Measurements from ENCODE around the gene NAGLU. TPM values are rescaled to one million over a fixed set of nuclear protein-coding genes. Genes with fewer than 3 reads are reported as not detected.

NAGLU gene
- total and polyA plus RNA-seq, 2 of the 13 experiments (the other 11 are each of a cell fraction or from before 2014, with no cell fraction given), result 28.2 to 40.1 TPM

DNA sequence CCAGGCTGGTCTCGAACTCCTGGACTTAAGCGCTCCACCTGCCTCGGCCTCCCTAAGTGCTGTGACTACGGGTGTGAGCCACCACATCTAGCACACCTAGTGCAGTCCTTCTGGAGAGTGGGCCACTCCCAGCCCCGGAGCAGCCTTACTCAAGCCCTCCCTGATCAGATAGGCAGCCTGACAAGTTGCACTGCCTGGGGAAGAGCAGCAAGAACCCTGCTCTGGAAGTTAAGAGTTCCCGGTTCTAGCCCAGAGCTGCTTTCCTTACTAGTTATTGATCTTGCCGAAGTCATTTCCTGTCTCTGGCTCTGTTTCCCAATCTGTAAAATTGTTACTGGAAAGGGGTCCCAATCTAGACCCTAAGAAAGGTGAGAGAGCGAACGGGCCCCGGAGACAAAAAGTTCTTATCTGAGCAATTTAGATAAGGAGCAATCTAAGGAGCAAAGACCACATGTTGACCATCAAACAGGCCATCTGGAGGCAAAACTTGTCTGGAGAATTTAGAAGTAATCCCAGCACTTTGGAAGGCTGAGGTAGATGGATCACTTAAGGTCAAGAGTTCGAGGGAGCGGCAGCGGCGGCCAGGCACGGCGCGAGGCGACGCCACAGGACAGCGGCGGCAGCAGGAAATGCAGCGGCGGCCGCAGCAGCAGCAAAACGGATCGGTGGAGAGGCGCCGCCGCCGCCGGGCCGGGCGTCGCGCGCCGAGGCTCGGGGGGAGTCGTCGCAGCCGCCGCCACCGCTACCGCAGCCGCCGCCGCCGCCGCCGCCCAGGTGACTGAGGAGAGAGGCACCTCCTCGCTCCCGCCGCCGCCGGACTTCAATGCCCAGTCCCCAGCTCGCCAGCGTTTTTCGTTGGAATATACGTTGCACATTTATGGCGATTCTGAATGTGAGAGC lies 4.3 kb upstream of the NAGLU start (continued):
- TF ChIP-seq, protein P1, sequence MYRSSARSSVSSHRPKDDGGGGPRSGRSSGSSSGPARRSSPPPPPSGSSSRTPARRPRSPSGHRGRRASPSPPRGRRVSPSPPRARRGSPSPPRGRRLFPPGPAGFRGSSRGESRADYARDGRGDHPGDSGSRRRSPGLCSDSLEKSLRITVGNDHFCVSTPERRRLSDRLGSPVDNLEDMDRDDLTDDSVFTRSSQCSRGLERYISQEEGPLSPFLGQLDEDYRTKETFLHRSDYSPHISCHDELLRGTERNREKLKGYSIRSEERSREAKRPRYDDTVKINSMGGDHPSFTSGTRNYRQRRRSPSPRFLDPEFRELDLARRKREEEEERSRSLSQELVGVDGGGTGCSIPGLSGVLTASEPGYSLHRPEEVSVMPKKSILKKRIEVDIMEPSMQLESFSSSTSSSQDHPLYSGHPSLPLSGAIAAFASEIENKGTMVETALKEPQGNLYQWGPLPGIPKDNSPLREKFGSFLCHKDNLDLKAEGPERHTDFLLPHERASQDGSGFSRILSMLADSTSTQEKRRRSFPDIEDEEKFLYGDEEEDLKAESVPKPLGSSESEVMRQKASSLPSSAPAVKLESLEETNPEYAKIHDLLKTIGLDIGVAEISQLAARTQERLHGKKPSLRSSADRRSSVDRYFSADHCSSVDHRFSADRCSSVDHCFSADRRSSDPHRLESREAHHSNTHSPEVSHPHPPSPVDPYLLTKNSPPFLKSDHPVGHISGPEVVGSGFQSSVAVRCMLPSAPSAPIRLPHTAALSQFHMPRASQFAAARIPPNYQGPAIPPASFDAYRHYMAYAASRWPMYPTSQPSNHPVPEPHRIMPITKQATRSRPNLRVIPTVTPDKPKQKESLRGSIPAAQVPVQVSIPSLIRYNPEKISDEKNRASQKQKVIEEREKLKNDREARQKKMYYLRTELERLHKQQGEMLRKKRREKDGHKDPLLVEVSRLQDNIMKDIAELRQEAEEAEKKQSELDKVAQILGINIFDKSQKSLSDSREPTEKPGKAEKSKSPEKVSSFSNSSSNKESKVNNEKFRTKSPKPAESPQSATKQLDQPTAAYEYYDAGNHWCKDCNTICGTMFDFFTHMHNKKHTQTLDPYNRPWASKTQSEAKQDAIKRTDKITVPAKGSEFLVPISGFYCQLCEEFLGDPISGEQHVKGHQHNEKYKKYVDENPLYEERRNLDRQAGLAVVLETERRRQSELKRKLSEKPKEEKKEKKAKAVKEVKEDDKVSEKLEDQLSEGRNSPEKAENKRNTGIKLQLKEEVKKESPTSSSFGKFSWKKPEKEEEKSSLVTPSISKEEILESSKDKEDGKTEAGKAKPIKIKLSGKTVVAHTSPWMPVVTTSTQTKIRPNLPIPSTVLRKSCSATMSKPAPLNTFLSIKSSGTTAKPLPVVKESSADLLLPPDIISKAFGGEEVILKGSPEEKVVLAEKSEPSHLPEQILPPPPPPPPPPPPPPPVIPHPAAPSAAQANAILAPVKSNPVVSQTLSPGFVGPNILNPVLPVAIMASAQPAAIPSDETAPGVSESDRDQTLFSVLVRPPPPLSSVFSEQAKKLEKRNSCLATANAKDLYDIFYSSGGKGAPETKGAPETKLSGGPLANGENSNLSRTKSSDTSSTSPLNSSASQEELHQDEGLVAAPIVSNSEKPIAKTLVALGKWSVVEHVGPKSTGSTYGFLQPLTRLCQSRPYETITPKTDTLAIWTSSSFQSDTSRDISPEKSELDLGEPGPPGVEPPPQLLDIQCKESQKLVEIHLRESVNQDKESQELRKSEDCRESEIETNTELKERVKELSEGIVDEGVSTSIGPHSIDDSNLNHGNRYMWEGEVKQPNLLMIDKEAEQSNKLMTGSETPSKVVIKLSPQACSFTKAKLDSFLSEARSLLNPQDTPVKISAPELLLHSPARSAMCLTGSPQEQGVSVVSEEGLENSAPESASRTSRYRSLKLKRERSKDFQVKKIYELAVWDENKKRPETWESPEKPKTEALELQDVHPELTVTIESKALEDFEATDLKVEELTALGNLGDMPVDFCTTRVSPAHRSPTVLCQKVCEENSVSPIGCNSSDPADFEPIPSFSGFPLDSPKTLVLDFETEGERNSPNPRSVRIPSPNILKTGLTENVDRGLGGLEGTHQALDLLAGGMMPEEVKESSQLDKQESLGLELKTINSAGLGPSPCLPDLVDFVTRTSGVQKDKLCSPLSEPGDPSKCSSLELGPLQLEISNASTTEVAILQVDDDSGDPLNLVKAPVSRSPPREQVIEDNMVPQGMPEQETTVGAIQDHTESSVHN (CRISPR knock-in tag; IDR thresholded peaks at IDR 0.05), result no peak
- TF ChIP-seq JUN (CRISPR knock-in tag; IDR thresholded peaks at IDR 0.05) (no peak), PCBP2 (optimal IDR thresholded peaks at IDR 0.05; ENCODE audit: low read depth, low read length, poor library complexity, severe bottlenecking) (no peak), SIX4 (CRISPR knock-in tag; IDR thresholded peaks at IDR 0.05) (no peak), ZNF33A (CRISPR knock-in tag; IDR thresholded peaks at IDR 0.05; ENCODE audit: borderline replicate concordance) (no peak)
- TF ChIP-seq, protein P2, sequence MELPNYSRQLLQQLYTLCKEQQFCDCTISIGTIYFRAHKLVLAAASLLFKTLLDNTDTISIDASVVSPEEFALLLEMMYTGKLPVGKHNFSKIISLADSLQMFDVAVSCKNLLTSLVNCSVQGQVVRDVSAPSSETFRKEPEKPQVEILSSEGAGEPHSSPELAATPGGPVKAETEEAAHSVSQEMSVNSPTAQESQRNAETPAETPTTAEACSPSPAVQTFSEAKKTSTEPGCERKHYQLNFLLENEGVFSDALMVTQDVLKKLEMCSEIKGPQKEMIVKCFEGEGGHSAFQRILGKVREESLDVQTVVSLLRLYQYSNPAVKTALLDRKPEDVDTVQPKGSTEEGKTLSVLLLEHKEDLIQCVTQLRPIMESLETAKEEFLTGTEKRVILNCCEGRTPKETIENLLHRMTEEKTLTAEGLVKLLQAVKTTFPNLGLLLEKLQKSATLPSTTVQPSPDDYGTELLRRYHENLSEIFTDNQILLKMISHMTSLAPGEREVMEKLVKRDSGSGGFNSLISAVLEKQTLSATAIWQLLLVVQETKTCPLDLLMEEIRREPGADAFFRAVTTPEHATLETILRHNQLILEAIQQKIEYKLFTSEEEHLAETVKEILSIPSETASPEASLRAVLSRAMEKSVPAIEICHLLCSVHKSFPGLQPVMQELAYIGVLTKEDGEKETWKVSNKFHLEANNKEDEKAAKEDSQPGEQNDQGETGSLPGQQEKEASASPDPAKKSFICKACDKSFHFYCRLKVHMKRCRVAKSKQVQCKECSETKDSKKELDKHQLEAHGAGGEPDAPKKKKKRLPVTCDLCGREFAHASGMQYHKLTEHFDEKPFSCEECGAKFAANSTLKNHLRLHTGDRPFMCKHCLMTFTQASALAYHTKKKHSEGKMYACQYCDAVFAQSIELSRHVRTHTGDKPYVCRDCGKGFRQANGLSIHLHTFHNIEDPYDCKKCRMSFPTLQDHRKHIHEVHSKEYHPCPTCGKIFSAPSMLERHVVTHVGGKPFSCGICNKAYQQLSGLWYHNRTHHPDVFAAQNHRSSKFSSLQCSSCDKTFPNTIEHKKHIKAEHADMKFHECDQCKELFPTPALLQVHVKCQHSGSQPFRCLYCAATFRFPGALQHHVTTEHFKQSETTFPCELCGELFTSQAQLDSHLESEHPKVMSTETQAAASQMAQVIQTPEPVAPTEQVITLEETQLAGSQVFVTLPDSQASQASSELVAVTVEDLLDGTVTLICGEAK (IDR thresholded peaks at IDR 0.05), result no peak
- TF ChIP-seq, protein P2 (CRISPR knock-in tag; IDR thresholded peaks at IDR 0.05), result no peak; the same call in 1 of the 2 replicates
- TF ChIP-seq, protein P3, sequence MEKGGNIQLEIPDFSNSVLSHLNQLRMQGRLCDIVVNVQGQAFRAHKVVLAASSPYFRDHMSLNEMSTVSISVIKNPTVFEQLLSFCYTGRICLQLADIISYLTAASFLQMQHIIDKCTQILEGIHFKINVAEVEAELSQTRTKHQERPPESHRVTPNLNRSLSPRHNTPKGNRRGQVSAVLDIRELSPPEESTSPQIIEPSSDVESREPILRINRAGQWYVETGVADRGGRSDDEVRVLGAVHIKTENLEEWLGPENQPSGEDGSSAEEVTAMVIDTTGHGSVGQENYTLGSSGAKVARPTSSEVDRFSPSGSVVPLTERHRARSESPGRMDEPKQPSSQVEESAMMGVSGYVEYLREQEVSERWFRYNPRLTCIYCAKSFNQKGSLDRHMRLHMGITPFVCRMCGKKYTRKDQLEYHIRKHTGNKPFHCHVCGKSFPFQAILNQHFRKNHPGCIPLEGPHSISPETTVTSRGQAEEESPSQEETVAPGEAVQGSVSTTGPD (CRISPR knock-in tag; IDR thresholded peaks at IDR 0.05), result 0 out of 2 replicates have a peak, but pooled peaks have one; percentile 23

Measured in HepG2 (cell line).